ENCODE data around the gene FRYL. TPM values are rescaled to one million over a fixed set of nuclear protein-coding genes. Genes with fewer than 3 reads are reported as not detected.

Gene FRYL
- total and polyA plus RNA-seq, 2 experiments from 2014 or later: 15.7 to 82.3 TPM

GRCh38 chr4:48450740-48451139 is 329.3 kb downstream of the FRYL start:
- H3K79me2 ChIP-seq: no peaks in the 10 kb centered on the region
- no peaks in the 10 kb centered on the region for H3K4me1 ChIP-seq (ENCODE audit: insufficient read depth)
- no peak overlapping the region for H2AFZ ChIP-seq
- no peak overlapping the region for H3K27ac ChIP-seq
- 94% methylated on average over 3 of the region's 3 CpGs for WGBS (ENCODE audit: low lambda C conversion rate, missing lambda C conversion rate)
- no peak overlapping the region for H3K4me3 ChIP-seq
- no peaks in the 10 kb centered on the region for H4K20me1 ChIP-seq (ENCODE audit: insufficient read depth, poor library complexity, severe bottlenecking)
- TF ChIP-seq CTCF (IDR thresholded peaks at IDR 0.05; ENCODE audit: poor library complexity) (no peak), EZH2phosphoT487 (IDR thresholded peaks at IDR 0.05; ENCODE audit: low read depth, severe bottlenecking, unreplicated experiment) (no peak), EZH2 (IDR thresholded peaks at IDR 0.05; ENCODE audit: borderline replicate concordance) (no peak)
- no peak for DNase-seq (ENCODE audit: low spot score)
- H3K4me2 ChIP-seq: no peak overlapping the region
- H3K9me2 ChIP-seq (replicated peaks; ENCODE audit: insufficient read depth): no peaks in the 10 kb centered on the region
- no peaks in the 10 kb centered on the region for H3K9me3 ChIP-seq (ENCODE audit: low read depth)
- no peaks in the 10 kb centered on the region for H3K27me3 ChIP-seq
- H3K36me3 ChIP-seq (replicated peaks; ENCODE audit: insufficient read depth, low read depth): no peaks in the 10 kb centered on the region

- no peak for DNase-seq (ENCODE audit: low spot score)
- H3K27me3 ChIP-seq: no peaks in the 10 kb centered on the region
- 85% methylated on average over 9 of the region's 10 CpGs for WGBS (ENCODE audit: low lambda C conversion rate, missing lambda C conversion rate)
- H3K27ac ChIP-seq: no peak overlapping the region
- H3K9me3 ChIP-seq (ENCODE audit: low read depth): no peaks in the 10 kb centered on the region
- no peaks in the 10 kb centered on the region for H3K4me1 ChIP-seq (ENCODE audit: insufficient read depth)
- no peaks in the 10 kb centered on the region for H3K79me2 ChIP-seq
- no peak overlapping the region for H3K4me3 ChIP-seq
- no peak for TF ChIP-seq EZH2 (IDR thresholded peaks at IDR 0.05; ENCODE audit: borderline replicate concordance)
- no peak for TF ChIP-seq CTCF (IDR thresholded peaks at IDR 0.05; ENCODE audit: poor library complexity)
- TF ChIP-seq EZH2phosphoT487 (IDR thresholded peaks at IDR 0.05; ENCODE audit: low read depth, severe bottlenecking, unreplicated experiment): no peak
- no peak overlapping the region for H2AFZ ChIP-seq
- H3K36me3 ChIP-seq (replicated peaks; ENCODE audit: insufficient read depth, low read depth): no peaks in the 10 kb centered on the region
- H4K20me1 ChIP-seq (ENCODE audit: insufficient read depth, poor library complexity, severe bottlenecking): no peaks in the 10 kb centered on the region
- no peaks in the 10 kb centered on the region for H3K9me2 ChIP-seq (replicated peaks; ENCODE audit: insufficient read depth)
- no peak overlapping the region for H3K4me2 ChIP-seq
These were observed 330.9 kb downstream of the FRYL start for GRCh38 chr4:48449151-48449550.

Small RNA genes within 50 kb of the gene (small RNA-seq; reads per million reads assigned to genes)
- gene RNU5E-3P: not detected

Other genes starting within 250 kb of the FRYL start
- 193 and 233 TPM in 2 replicates for gene OCIAD1, start 50.8 kb upstream of the FRYL start, total RNA-seq
- 201 and 207 TPM in 2 replicates for gene OCIAD1, start 50.8 kb upstream of the FRYL start, polyA plus RNA-seq
- 32.6 and 39.1 TPM in 2 replicates for gene OCIAD2, start 126.5 kb upstream of the FRYL start, total RNA-seq
- gene OCIAD2, start 126.5 kb upstream of the FRYL start, polyA plus RNA-seq: 160 and 178 TPM in 2 replicates
- gene CWH43, start 206.0 kb upstream of the FRYL start, total RNA-seq: not detected in 2 replicates
- not detected in 2 replicates for gene CWH43, start 206.0 kb upstream of the FRYL start, polyA plus RNA-seq

Data from hepatocyte (in vitro differentiated cells).